NCI-H2029 treated with DMSO at 0.1 percent for 48 hours (cell line): Measurements from ENCODE around the gene PPP1R36.
"Not testable (repeated sequence)": the region's sequence is repeated elsewhere in the genome, so short reads cannot be mapped to it uniquely, and the experiment has no call there.

ENCODE experiments used
- DNase-seq: peaks from one replicate; lab custom pipeline; 2025; lab: John Stamatoyannopoulos, UW

PPP1R36 gene

DNA sequence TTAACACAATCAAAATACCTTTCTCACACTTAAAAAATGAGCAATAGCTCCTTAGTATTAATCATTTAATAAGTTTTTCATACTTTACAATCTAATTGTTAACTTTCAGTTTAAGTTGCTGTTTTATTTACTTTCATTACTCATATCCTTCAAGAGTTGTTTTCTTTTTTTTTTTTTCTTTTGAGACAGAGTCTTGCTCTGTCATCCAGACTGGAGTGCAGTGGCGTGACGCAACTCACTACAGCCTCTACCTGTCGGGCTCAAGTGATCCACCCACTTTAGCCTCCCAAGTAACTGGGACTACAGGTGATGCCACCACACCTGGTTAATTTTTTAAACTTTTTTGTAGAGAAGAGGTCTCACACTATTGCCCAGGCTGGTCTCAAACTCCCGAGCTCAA, 29.1 kb upstream of the PPP1R36 start:
- DNase-seq = no peak

GRCh38 chr14:64522591-64523355, 27.0 kb upstream of the PPP1R36 start:
- DNase-seq = no peak

GRCh38 chr14:64525354-64525753, 24.4 kb upstream of the PPP1R36 start:
- DNase-seq = no peak

GRCh38 chr14:64531567-64531966, 18.2 kb upstream of the PPP1R36 start:
- no peak for DNase-seq

DNA sequence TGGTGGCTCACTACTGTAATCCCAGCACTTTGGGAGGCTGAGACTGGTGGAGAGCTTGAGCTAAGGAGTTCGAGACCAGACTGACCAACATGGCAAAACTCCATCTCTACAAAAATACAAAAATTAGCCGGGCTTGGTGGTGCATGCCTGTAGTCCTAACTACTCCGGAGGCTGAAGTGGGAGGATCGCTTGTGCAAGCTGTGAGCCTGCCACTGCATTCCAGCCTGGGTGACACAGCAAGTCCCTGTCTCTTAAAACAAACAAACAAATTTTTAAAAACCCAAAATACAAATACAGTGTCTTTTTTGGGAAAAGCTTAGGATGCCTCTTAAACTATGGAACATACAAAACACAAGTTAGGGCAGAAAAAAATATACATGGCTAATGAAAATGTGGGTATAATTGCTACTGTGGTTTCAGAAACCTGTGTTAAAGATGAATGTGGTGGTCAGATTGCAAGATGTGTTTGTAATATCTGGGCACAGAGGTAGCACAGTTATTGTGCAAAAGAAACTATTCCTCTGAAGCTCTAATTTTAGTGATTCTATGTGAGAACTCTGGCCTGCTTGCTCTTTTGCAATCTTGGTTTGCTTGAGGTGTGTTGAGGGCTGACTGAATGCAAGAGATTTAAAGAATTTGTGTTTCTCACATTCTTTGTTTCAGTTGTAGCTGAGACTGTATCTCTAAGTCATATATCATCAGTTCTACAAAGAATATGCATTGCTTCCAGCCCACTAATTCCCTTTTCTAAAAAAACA, 13.1 kb upstream of the PPP1R36 start:
- no peak for DNase-seq

GRCh38 chr14:64540208-64541202, 9.3 kb upstream of the PPP1R36 start, which contains the start of gene HSPA2:
HSPA2 (plus strand) TSS chr14:64540741; CDS start chr14:64540850, 109 bp downstream.
- DNase-seq = peak; percentile 95

DNA sequence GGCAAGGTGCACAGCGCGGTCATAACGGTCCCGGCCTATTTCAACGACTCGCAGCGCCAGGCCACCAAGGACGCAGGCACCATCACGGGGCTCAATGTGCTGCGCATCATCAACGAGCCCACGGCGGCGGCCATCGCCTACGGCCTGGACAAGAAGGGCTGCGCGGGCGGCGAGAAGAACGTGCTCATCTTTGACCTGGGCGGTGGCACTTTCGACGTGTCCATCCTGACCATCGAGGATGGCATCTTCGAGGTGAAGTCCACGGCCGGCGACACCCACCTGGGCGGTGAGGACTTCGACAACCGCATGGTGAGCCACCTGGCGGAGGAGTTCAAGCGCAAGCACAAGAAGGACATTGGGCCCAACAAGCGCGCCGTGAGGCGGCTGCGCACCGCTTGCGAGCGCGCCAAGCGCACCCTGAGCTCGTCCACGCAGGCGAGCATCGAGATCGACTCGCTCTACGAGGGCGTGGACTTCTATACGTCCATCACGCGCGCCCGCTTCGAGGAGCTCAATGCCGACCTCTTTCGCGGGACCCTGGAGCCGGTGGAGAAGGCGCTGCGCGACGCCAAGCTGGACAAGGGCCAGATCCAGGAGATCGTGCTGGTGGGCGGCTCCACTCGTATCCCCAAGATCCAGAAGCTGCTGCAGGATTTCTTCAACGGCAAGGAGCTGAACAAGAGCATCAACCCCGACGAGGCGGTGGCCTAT, 8.3 kb upstream of the PPP1R36 start:
- no peak for DNase-seq

GRCh38 chr14:64541972-64542835, 7.6 kb upstream of the PPP1R36 start:
- no peak for DNase-seq

DNA sequence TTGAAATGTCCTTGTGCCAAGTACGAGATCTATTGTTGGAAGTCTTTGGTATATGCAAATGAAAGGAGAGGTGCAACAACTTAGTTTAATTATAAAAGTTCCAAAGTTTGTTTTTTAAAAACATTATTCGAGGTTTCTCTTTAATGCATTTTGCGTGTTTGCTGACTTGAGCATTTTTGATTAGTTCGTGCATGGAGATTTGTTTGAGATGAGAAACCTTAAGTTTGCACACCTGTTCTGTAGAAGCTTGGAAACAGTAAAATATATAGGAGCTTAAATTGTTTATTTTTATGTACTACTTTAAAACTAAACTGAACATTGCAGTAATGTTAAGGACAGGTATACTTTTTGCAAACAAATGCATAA, 6.9 kb upstream of the PPP1R36 start:
- DNase-seq = no peak

DNA sequence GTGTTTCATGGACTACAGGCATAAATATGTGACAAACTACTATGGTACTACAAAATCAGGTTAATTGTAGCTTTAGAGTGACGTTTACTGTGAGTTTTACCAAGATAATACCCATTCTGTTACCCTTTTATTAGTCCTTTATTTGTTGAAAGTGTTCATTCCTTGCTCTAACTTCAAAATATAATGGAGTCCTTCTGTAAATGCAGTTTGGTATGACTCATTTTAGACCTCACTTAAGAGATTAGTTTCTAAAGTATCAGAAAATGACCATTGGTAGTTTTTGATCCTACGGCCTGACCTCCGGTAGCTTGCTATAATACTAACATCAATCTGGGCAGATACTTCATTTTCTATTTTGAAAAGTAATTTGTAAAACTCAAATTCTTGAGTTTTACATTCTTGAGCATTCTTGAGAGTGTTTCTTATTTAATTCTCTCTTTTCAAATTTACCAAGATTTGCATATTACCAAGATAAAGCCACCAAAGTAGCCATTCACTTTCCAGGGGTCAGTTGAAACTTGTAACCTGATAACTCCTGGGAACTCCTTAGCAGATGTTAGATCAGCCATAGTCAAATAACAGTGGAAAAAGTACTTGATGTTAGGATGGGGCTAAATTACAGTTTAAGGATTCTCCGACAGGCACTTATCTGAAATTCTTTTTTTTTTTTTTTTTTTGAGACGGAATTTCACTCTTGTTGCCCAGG, 5.0 kb upstream of the PPP1R36 start:
- DNase-seq = no peak

- no peak for DNase-seq
Measured at GRCh38 chr14:64549016-64549415, 745 bp upstream of the PPP1R36 start.

GRCh38 chr14:64550621-64551333, 1.0 kb downstream of the PPP1R36 start:
- no peak for DNase-seq

DNA sequence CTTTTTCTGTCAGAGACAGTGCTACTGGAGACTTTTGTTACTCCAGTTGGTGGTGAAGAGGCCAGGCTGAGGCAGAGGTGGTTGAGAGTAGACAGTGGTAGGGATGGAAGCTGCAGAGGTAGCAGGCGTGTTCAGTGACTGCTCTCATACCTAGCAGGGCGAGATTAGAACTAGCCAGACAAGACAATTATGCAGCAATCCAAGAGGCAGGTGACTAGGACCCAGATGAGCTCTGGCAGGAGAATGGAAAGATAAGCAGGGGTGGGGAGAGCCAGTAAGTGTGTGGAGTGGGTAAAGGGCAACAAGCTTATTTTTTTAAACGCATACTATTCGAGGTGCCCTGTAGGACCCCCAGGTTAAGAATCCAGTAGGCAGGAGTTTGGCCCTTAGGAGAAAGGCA, 4.8 kb downstream of the PPP1R36 start:
- no peak for DNase-seq

GRCh38 chr14:64556526-64556925, 6.8 kb downstream of the PPP1R36 start:
- DNase-seq = no peak

DNA sequence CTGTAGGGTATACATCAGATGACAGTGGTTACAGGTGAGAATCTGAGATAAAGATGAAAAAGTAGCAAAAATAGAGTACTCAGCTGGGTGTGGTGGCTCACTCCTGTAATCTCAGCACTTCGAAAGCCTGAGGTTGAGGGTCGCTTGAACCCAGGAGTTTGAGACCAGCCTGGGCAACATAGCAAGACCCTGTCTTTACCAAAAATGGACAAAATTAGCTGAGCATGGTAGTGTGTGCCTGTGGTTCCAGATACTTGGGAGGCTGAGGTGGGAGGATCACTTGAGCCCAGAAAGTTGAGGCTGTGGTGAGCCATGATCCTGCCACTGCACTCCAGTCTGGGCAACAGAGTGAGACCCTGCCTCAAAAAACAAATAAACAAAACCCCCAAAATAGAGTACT, 8.5 kb downstream of the PPP1R36 start:
- DNase-seq = not testable (repeated sequence)

DNA sequence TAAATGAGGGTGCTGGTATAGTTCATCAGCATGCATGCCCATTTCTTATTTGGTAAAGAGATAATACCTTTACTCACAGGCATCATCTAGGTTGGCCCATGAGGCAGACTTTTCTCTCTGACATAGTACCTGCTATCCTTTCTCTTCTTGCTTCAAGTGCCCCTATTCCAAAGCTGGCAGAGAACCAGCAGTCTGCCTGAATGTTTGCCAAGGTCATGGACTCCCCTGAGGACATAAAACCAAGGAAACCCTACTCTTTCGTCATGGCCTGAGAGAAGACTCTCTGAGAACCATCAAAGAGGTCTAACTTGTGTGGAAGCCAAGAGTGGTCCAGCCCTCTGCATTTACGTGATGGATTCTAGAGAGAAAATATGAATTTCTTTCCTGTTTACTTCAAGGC, 11.9 kb downstream of the PPP1R36 start:
- no peak for DNase-seq

DNA sequence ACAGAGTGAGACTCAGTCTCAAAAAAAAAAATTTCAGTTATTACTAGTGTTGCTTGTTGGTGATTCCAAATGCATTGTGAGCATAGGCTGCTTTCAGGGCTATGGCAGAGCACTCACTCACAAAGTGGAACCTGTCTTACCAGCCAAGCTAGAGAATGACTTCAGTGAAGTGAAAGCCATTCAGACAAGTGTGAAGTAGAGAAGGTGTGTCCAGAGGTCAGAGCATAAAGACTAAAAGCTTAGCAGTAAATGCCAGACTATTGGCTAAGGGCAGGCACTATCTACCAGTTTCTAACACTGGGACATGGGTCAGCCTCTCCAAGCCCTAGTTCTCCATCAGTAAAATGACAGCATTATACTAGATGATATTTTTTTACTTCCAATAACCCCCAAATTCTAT, 12.7 kb downstream of the PPP1R36 start:
- DNase-seq = no peak

DNA sequence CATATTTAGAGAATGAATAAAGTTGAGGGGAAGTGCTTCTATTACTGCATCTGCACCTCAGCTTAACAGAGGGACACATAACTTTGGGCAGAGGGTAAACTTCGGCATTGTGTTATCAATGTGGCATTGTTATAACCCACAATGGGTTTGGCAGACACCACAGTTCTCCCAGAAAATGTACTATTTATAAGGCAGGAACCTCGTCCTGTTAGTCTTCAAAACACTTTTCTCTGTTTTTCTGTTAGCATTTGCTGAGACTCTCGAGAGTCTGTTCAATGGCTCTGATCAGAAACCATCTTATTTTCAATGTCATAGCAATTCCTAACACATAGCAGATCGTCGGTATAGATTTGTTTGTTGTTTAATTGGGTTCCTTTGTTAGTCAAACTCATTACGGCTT, 13.9 kb downstream of the PPP1R36 start:
- DNase-seq = no peak

GRCh38 chr14:64566651-64567122, 16.9 kb downstream of the PPP1R36 start:
- no peak for DNase-seq
